GM19099 (cell line): Measurements from ENCODE around the gene HIVEP2.

Experiments used
- POLR2A ChIP-seq: IDR thresholded peaks from 3 replicates; pipeline ENCODE4 v1.6.1; 2011; ENCODE audit warnings: low read depth; ENCODE audit not compliant: insufficient read length; ENCODE audit errors: extremely low read depth

HIVEP2 gene

DNA sequence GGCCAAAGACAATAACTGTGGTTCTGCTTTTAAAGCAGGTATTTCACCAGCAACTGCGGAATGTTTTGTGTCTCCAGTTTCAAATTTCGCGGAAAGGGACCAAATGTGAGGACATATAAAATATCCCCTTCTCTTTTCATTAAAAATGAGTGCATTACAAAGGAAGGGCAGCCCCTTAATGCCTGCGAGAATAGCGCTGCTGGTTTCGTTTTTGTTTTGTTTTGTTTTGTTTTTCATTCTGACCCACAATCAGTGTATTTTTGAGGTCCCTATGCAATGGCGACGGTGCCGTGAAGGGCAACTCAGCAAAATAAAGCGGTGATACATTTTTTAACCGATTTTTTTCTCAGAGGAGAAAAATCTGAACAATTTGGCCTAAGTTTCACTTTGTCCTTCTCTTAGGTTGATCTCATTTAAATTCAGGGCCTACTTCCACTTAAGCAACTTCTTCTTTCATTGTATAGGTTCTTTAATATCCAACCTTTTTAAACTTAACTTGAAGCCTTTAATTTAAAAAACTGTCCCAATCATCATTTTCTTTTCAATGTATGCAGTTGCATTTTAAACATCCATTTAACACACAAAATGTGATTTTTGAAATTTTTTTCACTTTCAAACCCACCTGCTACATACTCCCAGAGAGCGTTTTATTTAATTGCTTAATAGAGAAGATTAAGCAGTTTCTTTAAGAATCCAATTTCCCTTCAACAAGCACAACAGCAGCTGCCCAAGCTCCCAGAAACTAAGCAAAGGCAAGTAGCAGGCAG, 2.9 kb upstream of the HIVEP2 start:
- TF ChIP-seq POLR2A: no peak

DNA sequence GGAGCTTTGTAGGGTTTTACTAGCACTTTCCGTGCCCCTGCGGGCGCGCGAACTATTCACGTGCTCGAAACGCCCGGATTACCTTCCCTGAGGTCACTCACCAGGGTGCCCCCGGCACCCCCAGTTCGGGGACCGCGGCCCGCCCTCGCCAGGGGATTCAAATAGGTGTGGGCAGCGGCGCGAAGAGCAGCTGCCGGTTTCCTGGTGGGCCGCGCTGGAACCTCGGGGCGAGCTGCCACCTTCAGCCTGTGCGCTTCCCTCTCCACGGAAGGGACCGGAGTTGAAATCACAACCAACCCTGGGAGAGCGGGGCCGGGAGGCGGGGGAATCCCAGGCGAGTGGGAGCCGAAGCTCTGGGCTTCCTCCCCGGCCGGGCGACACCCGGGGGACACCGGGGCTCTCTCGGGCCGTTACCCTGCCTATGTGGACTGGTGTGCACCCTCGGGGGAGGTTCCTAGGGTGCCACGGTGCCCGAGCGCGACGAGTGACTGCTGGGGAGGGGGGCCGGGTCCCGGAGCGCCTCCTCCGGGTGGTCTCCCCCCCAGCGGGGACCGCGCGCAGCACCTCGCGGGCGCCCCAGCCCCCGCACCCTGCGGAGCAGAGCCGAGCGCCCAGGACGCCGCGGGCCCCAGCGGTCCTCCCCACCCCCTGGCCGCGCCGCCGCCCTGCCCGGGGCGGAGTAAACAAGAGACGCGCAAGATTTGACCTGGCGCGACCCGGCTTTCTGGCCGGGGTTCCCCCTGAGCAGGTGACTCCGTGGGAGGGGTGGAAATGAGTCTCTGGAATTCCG, 2.1 kb upstream of the HIVEP2 start:
- peak; percentile 81 for TF ChIP-seq POLR2A

DNA sequence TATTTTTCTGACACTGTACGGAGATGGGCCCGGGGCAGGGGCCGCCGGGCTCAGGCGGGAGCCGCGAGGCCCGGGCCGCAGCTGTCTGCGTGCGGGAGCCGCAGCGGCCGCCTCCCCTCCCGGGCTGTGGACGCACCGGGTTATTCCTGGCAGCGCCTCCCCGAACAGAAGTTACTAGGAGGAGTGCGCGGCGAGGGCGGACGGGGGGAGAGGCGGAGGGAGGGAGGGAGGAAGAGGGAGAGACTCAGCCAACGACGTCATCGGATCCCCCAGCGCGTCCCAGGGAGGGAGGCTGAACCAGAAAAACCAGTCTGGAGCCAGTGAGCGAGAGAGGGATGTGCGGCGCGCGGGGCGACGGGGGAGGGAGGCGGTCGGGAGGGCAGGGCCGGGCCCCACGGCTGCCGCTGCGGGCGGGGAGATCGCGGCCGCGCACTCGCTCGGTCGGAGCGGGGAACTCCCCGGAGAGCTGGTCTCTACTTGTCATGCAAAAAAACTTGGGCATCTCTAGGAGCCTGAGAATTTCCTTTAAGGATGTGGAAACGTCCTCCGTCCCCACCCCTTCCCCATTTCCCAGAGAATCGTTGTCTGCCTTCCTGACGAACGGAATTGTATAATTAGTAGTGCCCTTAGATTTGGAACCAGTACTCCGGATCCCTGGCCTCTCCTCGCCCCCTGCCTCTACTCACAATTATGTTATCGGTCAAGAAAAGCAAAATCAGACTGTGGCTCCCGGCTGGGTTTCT, 1.4 kb upstream of the HIVEP2 start:
- peak; percentile 31 for TF ChIP-seq POLR2A

DNA sequence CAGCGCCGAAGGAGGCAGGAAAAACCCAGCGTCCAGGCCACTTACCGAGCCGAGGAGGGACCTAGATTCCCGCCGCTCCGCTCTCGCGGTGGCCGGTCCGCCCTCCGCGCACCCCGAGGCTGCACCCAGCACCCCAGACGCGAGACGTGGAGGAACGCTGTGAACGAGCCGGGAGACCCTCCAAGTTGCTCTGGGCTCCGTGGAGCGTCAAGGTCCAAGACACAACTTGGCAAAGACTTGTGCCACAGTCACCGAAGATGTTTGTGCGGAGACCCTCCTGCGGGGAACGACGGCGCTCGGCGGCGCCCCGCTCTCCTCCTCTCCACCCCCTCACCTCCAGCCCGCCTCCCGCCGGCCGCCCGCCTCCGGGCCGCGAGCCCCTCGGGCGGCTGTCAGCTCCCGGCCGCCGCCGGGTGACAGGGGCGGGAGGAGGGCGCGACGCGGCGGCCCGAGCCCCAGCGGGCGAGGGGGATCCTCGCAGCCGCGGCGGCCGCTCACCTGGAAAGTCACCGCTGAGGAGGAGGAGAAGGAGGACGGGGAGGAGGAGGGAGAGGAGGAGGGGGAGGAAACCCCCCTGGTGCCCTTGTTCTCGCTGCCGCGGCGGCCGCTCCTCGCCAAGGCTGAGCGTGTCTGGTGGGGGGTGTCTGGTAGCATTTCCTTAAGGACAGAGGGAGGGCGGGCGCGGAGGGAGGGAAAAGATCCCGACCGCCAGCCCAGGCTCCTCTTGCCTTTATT, 637 bp upstream of the HIVEP2 start:
- TF ChIP-seq POLR2A: no peak

DNA sequence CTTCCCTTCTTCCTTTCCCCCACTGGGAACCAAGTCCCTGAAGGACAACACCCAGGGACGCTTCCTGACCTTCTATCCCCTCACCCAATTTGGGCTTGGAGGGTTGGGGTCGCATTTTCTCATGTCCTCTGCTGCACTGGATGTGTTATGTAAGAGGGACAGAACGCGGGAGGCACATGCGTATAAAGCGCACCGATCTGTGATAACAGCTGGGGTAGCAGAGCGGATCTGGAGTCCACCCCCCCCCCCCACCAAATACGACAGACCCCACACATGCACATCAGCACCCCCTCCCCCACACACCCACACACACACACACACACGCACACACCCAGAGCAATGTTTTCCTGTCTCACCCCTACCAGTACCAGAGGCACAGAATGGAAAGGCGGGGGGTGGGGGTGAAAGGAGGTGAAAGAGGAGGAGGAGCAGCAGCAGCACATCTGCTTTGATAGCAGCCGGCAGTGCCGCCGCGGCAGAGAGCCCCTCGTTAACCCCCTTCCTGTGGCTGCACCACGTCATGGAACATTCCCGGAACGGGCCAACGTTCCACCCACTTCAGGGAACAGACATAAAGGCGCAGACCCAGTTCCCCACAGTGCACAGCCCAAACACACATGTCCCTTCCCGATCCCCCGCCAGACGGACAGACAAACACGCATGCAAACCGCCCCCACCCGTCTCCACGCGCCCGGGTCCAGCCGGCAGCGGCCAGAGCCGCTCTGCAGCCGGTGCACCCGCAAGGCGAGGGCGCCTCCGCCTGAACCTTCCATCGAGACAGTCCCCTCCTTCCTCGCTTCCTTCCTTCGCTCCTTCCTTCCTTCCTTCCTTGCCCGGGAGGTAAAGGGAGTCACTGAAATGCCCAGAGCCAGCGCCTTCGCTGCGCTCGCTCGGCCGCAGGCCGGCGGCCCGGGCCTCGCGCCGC, 590 bp downstream of the HIVEP2 start:
- TF ChIP-seq POLR2A: peak; percentile 80

DNA sequence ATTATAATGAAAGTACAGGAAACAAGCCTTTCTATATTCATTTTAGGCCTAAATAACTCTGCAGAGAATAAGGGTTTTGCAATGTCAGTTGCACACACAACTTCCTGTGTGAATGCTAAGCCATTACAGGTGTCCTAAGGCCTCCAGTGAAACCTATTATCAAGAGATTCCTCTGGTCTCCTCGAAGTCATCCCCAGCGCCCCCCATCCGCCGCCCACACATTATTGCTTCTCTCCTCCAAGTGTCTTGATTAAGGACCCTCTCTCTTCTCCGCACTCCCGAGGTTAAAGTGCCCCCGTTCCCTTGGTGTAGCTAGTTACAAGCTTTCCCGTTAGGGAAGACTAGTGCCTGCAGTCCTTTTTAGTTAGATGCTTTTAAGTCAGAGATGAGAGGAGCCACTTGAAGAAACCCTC, 1.3 kb downstream of the HIVEP2 start:
- no peak for TF ChIP-seq POLR2A

DNA sequence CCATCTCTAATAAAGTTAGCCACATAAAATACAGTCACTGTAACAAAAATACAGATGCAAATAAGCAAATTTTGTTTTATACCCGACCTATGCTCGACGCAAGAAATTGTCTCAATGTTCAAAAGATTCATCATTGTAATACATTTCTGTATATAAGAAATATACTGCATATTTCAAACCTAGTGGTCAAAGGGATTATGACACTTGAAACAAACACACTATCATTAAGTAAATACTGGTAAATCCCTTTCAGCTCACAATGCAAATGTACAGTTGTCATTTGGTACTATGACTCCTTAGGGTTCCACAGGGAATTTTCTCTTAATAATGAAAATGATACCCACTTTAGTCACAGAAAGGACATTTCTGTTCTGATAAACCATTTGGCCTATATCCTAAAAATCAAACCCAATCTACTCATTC, 2.2 kb downstream of the HIVEP2 start:
- no peak for TF ChIP-seq POLR2A

DNA sequence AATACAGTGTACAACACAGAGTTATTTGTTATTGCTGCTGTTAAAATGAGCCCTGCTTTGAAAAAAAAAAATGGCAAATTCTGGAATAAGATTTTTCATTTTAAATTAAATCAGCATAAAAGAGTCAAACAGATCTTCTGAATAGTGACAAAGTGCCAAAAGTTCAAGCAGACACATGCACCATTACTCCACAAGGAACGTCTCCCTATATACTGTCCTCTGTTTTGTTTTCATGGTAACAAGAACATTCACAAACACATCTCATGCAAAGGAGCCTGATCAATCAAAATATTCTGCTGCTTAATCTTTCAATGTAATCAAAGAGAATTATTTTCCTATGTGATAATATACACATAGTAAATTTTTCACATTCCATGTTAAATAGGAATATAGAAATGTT, 2.7 kb downstream of the HIVEP2 start:
- TF ChIP-seq POLR2A: no peak

DNA sequence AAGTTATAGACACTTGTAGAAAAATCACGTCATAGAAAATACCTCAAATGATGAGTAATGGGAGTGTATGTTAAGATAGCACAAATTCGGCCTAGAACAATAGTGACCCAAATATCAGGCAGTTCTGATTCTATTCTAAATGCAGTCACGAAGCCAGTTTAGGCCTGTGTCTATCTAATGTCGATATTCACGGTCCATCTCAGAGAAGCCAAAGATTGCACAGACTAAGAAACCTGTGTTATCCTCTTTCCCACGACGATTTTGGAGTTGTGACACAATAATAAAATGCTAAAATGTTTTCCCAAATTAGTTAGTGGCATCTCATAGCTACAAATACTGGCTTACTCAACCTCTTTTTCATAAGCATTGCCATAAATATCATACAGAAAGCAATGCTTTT, 4.0 kb downstream of the HIVEP2 start:
- no peak for TF ChIP-seq POLR2A

DNA sequence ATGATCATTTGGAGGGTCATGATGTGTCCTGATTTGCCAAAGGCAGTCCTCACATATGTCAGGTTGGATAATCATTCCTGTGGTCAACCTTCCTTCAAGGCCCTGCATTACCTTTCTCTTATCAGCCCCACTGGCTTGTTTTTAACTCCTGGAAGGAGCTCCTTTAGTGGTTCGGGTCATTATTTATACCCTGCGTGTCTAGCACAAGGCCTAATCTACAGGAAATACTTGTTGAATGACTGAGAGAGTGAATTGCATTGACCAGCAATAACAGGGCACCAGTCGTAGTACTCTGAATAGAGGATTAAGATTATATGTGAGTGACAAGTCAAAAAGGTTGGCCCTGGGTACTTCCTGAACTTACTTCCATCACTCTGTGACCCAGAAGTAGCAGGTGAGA, 4.5 kb downstream of the HIVEP2 start:
- TF ChIP-seq POLR2A: no peak

DNA sequence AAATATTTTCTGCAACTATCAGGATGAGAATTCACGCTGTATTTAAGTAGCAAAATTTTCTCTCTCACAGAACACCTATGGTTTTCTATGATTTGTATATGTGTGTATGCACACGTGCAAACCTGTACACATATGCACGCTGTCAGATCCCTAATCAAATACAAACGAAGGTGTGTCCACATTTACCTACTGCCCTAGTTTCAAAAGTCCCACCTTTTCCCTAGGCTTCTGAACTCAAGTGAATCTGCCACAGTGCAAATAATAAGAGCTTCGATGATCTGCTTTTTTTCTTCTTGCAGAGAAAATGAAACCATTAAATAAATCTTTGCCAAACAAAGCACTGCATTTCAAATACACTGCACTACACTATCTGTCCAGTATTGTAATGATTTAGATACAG, 6.5 kb downstream of the HIVEP2 start:
- no peak for TF ChIP-seq POLR2A

DNA sequence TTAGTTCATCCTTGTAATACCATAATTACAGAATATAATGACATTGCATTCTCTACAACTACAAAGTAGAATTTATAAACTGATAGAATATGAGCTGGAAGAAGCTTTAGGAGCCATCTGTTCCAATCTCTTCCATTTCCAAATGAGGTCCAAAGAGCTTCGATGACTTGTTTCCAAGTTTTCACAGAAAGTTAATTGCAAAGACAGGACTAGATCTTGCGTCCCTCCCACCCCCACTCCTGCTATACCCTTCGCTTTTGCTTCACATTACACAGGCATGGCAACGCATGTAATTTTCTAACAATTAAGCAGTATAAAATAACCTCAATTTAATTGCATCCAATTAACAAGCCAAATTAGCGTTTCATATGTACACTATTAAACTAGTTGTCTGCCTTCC, 7.0 kb downstream of the HIVEP2 start:
- no peak for TF ChIP-seq POLR2A

DNA sequence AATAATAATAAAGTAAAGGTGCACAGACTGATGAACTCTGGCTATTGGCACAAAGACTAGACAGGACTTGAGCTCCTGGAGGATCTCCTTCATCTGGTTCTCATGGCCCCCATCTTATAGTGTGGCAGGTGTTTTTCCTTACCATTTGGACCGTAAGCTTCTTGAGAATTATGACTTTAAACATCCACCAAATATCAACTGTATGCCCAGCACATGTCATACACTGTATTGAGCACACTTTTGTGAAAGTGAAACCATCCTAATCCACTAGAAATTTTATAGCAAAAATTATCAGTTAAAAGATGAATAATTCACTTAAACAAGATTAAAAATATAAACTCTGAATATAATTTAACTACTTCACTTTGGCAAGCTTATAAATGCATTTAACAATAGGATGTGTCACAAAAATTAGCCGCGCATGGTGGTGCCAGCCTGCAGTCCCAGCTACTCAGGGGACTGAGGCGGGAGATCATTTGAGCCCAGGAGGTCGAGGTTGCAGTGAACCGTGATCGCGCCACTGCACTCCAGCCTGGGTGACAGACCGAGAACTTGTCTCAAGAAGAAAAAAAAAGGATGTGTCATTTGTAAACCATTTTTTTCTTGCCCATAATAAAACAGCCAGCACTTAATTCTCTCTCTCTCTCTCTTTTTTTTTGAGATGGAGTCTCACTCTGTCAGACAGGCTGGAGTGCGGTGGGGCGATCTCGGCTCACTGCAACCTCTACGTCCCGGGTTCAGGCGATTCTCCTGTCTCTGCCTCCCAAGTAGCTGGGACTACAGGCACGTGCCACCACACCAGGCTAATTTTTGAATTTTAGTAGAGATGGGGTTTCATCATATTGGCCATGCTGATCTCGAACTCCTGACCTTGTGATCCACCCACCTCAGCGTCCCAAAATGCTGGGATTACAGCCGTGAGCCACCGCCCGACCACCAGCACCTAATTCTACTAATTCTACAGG, 9.1 kb downstream of the HIVEP2 start:
- TF ChIP-seq POLR2A: no peak
